ENCODE data around the gene SLC2A4RG.

The SLC2A4RG gene

DNA sequence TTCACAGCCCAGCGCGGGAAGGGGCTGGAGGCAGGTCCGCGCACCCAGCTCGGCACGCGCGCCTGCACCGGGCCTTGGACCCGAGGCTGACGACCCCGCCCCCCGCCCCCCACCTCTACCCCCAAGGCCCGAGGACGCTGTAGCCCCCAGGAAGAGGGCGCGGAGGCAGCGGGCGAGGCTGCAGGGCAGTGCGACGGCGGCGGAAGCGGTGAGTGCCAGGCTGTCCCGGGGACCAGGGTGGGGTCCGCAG, 2.0 kb upstream of the SLC2A4RG start:
- DNase-seq = no peak
- no peak for TF ChIP-seq POLR2A (IDR thresholded peaks at IDR 0.05; ENCODE audit: low read length)
- TF ChIP-seq GATA1 (IDR thresholded peaks at IDR 0.05; ENCODE audit: low read depth, low read length) = no peak

DNA sequence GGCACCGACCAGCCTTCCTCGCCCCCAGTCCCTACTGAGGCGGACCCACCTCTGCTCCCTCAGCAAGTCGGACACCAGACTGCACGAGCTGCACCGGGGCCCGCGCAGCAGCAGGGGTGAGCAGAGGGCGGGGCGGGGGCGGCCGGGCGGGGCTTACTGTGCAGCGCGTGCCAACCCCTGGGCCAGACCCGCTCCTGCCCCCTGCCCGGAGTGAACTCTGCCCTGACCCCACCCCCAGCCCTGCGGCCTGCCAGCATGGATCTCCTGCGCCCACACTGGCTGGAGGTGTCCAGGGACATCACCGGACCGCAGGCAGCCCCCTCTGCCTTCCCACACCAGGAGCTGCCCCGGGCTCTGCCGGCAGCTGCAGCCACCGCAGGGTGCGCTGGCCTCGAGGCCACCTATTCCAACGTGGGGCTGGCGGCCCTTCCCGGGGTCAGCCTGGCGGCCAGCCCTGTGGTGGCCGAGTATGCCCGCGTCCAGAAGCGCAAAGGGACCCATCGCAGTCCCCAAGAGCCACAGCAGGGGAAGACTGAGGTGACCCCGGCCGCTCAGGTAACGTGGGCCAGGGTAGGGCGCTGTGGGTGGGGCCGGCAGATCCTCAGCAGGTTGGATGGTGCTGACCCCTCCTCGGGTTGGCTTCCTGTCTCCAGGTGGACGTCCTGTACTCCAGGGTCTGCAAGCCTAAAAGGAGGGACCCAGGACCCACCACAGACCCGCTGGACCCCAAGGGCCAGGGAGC, 1.5 kb upstream of the SLC2A4RG start:
- DNase-seq = peak in 1 of 2 experiments; percentile 33
- TF ChIP-seq POLR2A (IDR thresholded peaks at IDR 0.05; ENCODE audit: low read length) = no peak
- TF ChIP-seq GATA1 (IDR thresholded peaks at IDR 0.05; ENCODE audit: low read depth, low read length) = no peak

DNA sequence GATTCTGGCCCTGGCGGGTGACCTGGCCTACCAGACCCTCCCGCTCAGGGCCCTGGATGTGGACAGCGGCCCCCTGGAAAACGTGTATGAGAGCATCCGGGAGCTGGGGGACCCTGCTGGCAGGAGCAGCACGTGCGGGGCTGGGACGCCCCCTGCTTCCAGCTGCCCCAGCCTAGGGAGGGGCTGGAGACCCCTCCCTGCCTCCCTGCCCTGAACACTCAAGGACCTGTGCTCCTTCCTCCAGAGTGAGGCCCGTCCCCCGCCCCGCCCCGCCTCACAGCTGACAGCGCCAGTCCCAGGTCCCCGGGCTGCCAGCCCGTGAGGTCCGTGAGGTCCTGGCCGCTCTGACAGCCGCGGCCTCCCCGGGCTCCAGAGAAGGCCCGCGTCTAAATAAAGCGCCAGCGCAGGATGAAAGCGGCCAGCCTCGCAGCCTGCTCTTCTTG, 868 bp upstream of the SLC2A4RG start:
- TF ChIP-seq POLR2A (IDR thresholded peaks at IDR 0.05; ENCODE audit: low read length) (no peak), GATA1 (IDR thresholded peaks at IDR 0.05; ENCODE audit: low read depth, low read length) (no peak)
- DNase-seq = peak; percentile 56 to 57

DNA sequence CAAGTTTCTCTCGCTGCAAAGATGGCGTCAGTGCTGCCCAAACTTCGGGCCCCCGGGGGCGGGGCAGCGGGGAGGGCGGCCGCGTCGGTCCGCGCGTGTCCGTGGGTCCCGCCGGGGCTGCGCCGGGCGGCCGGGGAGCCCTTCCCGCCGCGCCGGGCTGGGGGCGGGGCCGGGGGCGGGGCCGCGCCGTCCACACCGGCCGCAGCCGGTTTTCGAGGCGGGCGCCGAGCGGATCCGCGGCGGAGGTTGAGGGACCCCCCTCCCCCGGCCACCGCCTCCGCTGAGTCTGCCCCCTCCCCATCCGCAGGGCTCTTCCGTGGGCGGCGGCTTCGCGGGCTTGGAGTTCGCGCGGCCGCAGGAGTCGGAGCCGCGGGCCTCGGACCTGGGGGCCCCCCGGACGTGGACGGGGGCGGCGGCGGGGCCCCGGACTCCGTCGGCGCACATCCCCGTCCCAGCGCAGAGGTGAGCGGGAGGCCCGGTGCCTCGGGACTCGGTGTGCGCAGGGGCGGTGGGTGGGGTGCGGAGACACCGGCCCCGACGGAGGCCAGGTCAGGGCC, 572 bp downstream of the SLC2A4RG start:
- TF ChIP-seq GATA1 (IDR thresholded peaks at IDR 0.05; ENCODE audit: low read depth, low read length) (no peak), POLR2A (IDR thresholded peaks at IDR 0.05; ENCODE audit: low read length) (no peak)
- DNase-seq = peak; percentile 61 to 72

GRCh38 chr20:63740627-63741353, 1.2 kb downstream of the SLC2A4RG start:
- DNase-seq = peak; percentile 81 to 87
- TF ChIP-seq GATA1 (IDR thresholded peaks at IDR 0.05; ENCODE audit: low read depth, low read length) = no peak
- peak; percentile 26 for TF ChIP-seq POLR2A (IDR thresholded peaks at IDR 0.05; ENCODE audit: low read length)

DNA sequence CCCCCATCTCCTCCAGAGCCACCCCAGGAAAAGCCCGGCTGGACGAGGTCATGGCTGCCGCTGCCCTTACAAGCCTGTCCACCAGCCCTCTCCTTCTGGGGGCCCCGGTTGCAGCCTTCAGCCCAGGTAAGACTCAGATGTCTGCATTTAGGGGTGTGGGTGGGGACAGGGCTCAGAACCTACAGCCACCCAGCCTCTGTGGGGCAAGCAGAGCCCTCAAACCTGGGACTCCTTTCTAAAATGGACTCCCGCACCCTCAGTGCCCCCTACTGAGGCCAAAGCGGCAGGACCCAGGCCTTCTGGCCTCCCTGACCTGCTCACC, 1.7 kb downstream of the SLC2A4RG start:
- DNase-seq = no peak
- no peak for TF ChIP-seq GATA1 (IDR thresholded peaks at IDR 0.05; ENCODE audit: low read depth, low read length)
- no peak for TF ChIP-seq POLR2A (IDR thresholded peaks at IDR 0.05; ENCODE audit: low read length)

- TF ChIP-seq GATA1 (IDR thresholded peaks at IDR 0.05; ENCODE audit: low read depth, low read length) (no peak), POLR2A (IDR thresholded peaks at IDR 0.05; ENCODE audit: low read length) (no peak)
- DNase-seq = no peak
These were observed 2.3 kb downstream of the SLC2A4RG start for GRCh38 chr20:63741676-63742380.

- DNase-seq = no peak
- TF ChIP-seq POLR2A (IDR thresholded peaks at IDR 0.05; ENCODE audit: low read length) = no peak
These were observed 2.9 kb downstream of the SLC2A4RG start for GRCh38 chr20:63742381-63743024.

- no peak for TF ChIP-seq POLR2A (IDR thresholded peaks at IDR 0.05; ENCODE audit: low read length)
- TF ChIP-seq GATA1 (IDR thresholded peaks at IDR 0.05; ENCODE audit: low read depth, low read length) = no peak
- DNase-seq = no peak
These were observed 3.8 kb downstream of the SLC2A4RG start for GRCh38 chr20:63743210-63743970.

- DNase-seq = no peak
- TF ChIP-seq POLR2A (IDR thresholded peaks at IDR 0.05; ENCODE audit: low read length) (no peak), GATA1 (IDR thresholded peaks at IDR 0.05; ENCODE audit: low read depth, low read length) (no peak)
These were observed 4.6 kb downstream of the SLC2A4RG start for GRCh38 chr20:63744158-63744557.

- TF ChIP-seq GATA1 (IDR thresholded peaks at IDR 0.05; ENCODE audit: low read depth, low read length) = no peak
- TF ChIP-seq POLR2A (IDR thresholded peaks at IDR 0.05; ENCODE audit: low read length) = no peak
- DNase-seq = no peak
These were observed 5.2 kb downstream of the SLC2A4RG start for GRCh38 chr20:63744574-63745423.

- DNase-seq = no peak
- TF ChIP-seq POLR2A (IDR thresholded peaks at IDR 0.05; ENCODE audit: low read length) (no peak), GATA1 (IDR thresholded peaks at IDR 0.05; ENCODE audit: low read depth, low read length) (no peak)
These were observed 5.8 kb downstream of the SLC2A4RG start for GRCh38 chr20:63745424-63745805.

All from erythroblast (primary cell).